Measurements from ENCODE around the gene GSG1L2. TPM values are rescaled to one million over a fixed set of nuclear protein-coding genes. Genes with fewer than 3 reads are reported as not detected.

GSG1L2 gene
- total RNA-seq, 4 donors from 2014 or later, result not detected

- no peaks in the 10 kb centered on the region for H3K27me3 ChIP-seq
- H3K27ac ChIP-seq, result no peak overlapping the region
- no peak overlapping the region for H3K4me3 ChIP-seq
- 72 to 83% methylated on average over 8 of the region's 8 CpGs for WGBS, 2 donors
- no peaks in the 10 kb centered on the region for H3K9me3 ChIP-seq
- DNase-seq (ENCODE audit: low spot score in 2 of 2), result no peak
- no peaks in the 10 kb centered on the region for H3K36me3 ChIP-seq
- peaks cover 0 to 18% (median 7%) of the 10 kb centered on the region in 4 donors for H3K4me1 ChIP-seq
- TF ChIP-seq POLR2A (IDR thresholded peaks at IDR 0.05) (no peak), EP300 (IDR thresholded peaks at IDR 0.05) (no peak)
Observed at GRCh38 chr17:9844153-9844552, 22.3 kb upstream of the GSG1L2 start.

GRCh38 chr17:9843152-9844010, 21.5 kb upstream of the GSG1L2 start:
- no peaks in the 10 kb centered on the region for H3K36me3 ChIP-seq
- 63 to 69% methylated on average over 14 of the region's 14 CpGs for WGBS, 2 donors

GRCh38 chr17:9842057-9842758, 20.3 kb upstream of the GSG1L2 start:
- H3K4me1 ChIP-seq, result peaks cover 0 to 30% (median 7%) of the 10 kb centered on the region in 4 donors
- H3K36me3 ChIP-seq, result no peaks in the 10 kb centered on the region
- peak overlapping the region in 3 of 4 donors; percentile 66 to 72 (median 70) for H3K27ac ChIP-seq
- TF ChIP-seq EP300 (IDR thresholded peaks at IDR 0.05) (peak in 1 of 2 donors; percentile 63), POLR2A (IDR thresholded peaks at IDR 0.05) (no peak), CTCF (IDR thresholded peaks at IDR 0.05) (no peak)
- no peaks in the 10 kb centered on the region for H3K9me3 ChIP-seq
- 46 to 54% methylated on average over 13 to 14 of the region's 14 CpGs for WGBS, 2 donors
- H3K4me3 ChIP-seq, result no peak overlapping the region
- H3K27me3 ChIP-seq, result no peaks in the 10 kb centered on the region
- peak; percentile 25 to 43 for DNase-seq (ENCODE audit: low spot score in 2 of 2)

More at GRCh38 chr17:9843152-9844010, 21.5 kb upstream of the GSG1L2 start:
- Histone ChIP-seq H3K9me3 (no peaks in the 10 kb centered on the region), H3K27ac (peak overlapping the region in 2 of 4 donors; percentile 66 to 72), H3K4me3 (no peak overlapping the region), H3K27me3 (no peaks in the 10 kb centered on the region), H3K4me1 (peaks cover 0 to 26% (median 7%) of the 10 kb centered on the region in 4 donors)
- TF ChIP-seq CTCF (IDR thresholded peaks at IDR 0.05) (no peak), EP300 (IDR thresholded peaks at IDR 0.05) (no peak), POLR2A (IDR thresholded peaks at IDR 0.05) (no peak)
- DNase-seq (ENCODE audit: low spot score in 2 of 2), result no peak

- H3K27ac ChIP-seq, result no peak overlapping the region
- H3K4me3 ChIP-seq, result no peak overlapping the region
- H3K27me3 ChIP-seq, result no peaks in the 10 kb centered on the region
- DNase-seq (ENCODE audit: low spot score in 2 of 2), result no peak
- peaks cover 0 to 30% (median 7%) of the 10 kb centered on the region in 4 donors for H3K4me1 ChIP-seq
- WGBS, 2 donors, result 49 to 55% methylated on average over 4 of the region's 4 CpGs
- no peaks in the 10 kb centered on the region for H3K36me3 ChIP-seq
- TF ChIP-seq EP300 (IDR thresholded peaks at IDR 0.05) (no peak), POLR2A (IDR thresholded peaks at IDR 0.05) (no peak), CTCF (IDR thresholded peaks at IDR 0.05) (no peak)
- no peaks in the 10 kb centered on the region for H3K9me3 ChIP-seq
Observed at GRCh38 chr17:9839433-9839832, 17.6 kb upstream of the GSG1L2 start.

GRCh38 chr17:9837551-9838471, 15.9 kb upstream of the GSG1L2 start:
- no peaks in the 10 kb centered on the region for H3K27me3 ChIP-seq
- H3K4me1 ChIP-seq, result peaks cover 0 to 24% (median 4%) of the 10 kb centered on the region in 4 donors
- peak in 1 of 2 donors; percentile 51 for DNase-seq (ENCODE audit: low spot score in 2 of 2)
- H3K36me3 ChIP-seq, result no peaks in the 10 kb centered on the region
- peak in 1 of 2 donors; percentile 68 for TF ChIP-seq EP300 (IDR thresholded peaks at IDR 0.05)
- TF ChIP-seq CTCF (IDR thresholded peaks at IDR 0.05), result no peak
- H3K4me3 ChIP-seq, result no peak overlapping the region
- no peaks in the 10 kb centered on the region for H3K9me3 ChIP-seq
- peak overlapping the region in 3 of 4 donors; percentile 25 to 73 (median 50) for H3K27ac ChIP-seq
- WGBS, 2 donors, result 55 to 56% methylated on average over 11 of the region's 11 CpGs

All from tibial nerve (tissue), 4 donors.